Measurements from ENCODE around the gene GRIN2A.

DNA sequence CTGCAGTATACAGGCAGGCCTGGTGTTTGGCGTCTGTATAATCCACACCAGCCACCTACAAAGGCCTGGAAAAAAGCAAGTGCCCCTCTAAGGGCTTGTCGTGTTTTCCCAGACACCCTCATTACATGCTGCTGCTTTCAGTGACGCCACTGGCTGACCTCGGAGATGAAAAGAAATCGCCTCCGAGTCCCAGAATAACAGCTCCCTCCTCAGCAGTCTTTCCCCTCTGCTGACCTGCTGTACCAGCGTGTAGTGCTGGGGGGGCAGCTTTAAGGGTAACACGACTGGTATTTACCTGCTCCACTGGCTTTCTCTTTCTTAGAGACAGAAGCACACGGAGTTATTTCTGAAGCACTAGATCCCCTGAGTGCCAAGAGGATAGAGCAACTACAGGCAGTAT lies 296.8 kb downstream of the GRIN2A start:
- TF ChIP-seq POLR2A (IDR thresholded peaks at IDR 0.05; ENCODE audit: low read depth, low read length) (no peak), POLR2AphosphoS5 (IDR thresholded peaks at IDR 0.05; ENCODE audit: low read depth, low read length) (no peak)
